SK-N-SH (cell line): ENCODE results near the gene METRNL.

ENCODE experiments used
- CTCF ChIP-seq: fragments of 200-600 bp; sonication (generic); IDR thresholded peaks from 2 replicates; pipeline ENCODE4 v1.6.1; 2017; ENCODE audit warnings: antibody characterized with exemption, mild to moderate bottlenecking, moderate library complexity
- ELF1 ChIP-seq: IDR thresholded peaks from 2 replicates; pipeline ENCODE4 v1.4.0; 2012
- MXI1 ChIP-seq: IDR thresholded peaks from 2 replicates; pipeline ENCODE4 v1.6.1; 2012; ENCODE audit warnings: mild to moderate bottlenecking, low read depth, low read length, improper control_type of control experiment
- NRF1 ChIP-seq: IDR thresholded peaks from 2 replicates; pipeline ENCODE4 v1.6.1; 2012; ENCODE audit warnings: low read depth, mild to moderate bottlenecking, low read length
- POLR2AphosphoS5 ChIP-seq: IDR thresholded peaks from 2 replicates; pipeline ENCODE4 v1.6.1; 2012; ENCODE audit warnings: low read depth, low read length
- RFX5 ChIP-seq: IDR thresholded peaks from 2 replicates; pipeline ENCODE4 v1.6.1; 2012; ENCODE audit warnings: mild to moderate bottlenecking, improper control_type of control experiment, low read length
- TAF1 ChIP-seq: IDR thresholded peaks from 2 replicates; pipeline ENCODE4 v1.6.1; 2012; ENCODE audit warnings: low read depth, mild to moderate bottlenecking, low read length, moderate library complexity, borderline replicate concordance
- TCF12 ChIP-seq: IDR thresholded peaks from 2 replicates; pipeline ENCODE4 v1.4.0; 2012
- TF ChIP-seq, protein P1 (sequence below): IDR thresholded peaks from 2 replicates; pipeline ENCODE4 v1.4.0; 2012; ENCODE audit warnings: low read depth
- TF ChIP-seq, protein P2 (sequence below): fragments of 150-350 bp; IDR thresholded peaks from 2 replicates; pipeline ENCODE4 v1.6.1; 2017; ENCODE audit warnings: antibody characterized with exemption, low read length, low read depth, borderline replicate concordance

DNA sequence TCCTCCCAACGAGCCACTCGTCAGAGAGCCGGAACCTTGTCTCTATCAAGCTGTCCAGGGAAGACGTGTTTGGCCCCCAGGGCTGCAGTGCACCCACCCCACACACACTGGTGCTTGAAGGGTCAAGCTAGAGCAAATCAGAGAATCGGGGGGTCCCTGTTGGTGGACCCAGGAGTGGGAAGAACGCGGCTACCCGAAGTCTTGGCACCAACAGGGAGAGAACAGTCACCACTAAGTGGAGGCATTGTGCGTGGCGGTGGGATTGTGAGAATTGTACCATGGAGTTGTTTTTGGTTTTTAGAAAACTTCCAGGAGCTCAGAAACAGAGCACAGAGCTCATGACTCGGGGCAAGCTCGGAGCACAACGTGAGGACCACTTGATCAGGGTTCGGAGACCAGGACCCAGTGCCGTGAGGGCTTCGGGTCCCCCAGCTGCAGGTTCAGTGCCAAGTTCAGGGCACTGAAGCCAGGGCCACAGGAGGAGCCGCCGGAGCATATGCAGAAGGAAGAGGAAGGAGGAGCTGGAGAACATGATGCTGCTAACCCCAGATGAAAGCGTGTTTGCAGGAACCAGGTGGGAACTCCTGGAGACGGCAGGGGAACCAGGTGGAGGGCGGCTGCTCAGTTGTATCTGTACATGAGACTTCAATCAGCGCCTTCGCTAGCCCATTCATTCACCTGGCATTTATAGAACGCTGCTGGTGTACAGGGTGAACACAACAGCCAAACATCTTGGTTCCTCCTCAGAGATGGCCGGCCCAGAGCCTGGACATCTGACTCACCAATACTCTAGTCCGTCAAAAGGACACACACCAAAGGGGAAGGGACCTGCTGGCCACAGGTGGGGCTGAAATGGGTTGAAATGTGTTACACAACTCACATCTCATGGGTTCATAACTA is 42.8 kb downstream of the METRNL start:
- TF ChIP-seq POLR2AphosphoS5 (no peak), CTCF (no peak), TAF1 (no peak), ELF1 (no peak), RFX5 (no peak), NRF1 (no peak), MXI1 (no peak), TCF12 (no peak)
- TF ChIP-seq, protein P1, sequence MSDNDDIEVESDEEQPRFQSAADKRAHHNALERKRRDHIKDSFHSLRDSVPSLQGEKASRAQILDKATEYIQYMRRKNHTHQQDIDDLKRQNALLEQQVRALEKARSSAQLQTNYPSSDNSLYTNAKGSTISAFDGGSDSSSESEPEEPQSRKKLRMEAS: no peak
- TF ChIP-seq, protein P2, sequence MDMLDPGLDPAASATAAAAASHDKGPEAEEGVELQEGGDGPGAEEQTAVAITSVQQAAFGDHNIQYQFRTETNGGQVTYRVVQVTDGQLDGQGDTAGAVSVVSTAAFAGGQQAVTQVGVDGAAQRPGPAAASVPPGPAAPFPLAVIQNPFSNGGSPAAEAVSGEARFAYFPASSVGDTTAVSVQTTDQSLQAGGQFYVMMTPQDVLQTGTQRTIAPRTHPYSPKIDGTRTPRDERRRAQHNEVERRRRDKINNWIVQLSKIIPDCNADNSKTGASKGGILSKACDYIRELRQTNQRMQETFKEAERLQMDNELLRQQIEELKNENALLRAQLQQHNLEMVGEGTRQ: no peak
